Mesendoderm (in vitro differentiated cells): ENCODE measurements around the gene TAS2R13.

Source experiments
- DNase-seq: peaks from one replicate; pipeline ENCODE4 v3.0.0; 2013
- H2AK5ac ChIP-seq: 2 replicates; pipeline ENCODE4 v1.6.1; 2013; ENCODE audit warnings: low read length, inconsistent platforms
- H2BK120ac ChIP-seq: 2 replicates; pipeline ENCODE4 v1.6.1; 2013; ENCODE audit warnings: low read depth, mild to moderate bottlenecking, low read length, moderate library complexity, mixed read lengths
- H2BK15ac ChIP-seq: replicated peaks from 2 replicates; pipeline ENCODE4 v1.6.1; 2013; ENCODE audit warnings: low read depth, mild to moderate bottlenecking, moderate library complexity
- H2BK5ac ChIP-seq: 2 replicates; pipeline ENCODE4 v1.6.1; 2013; ENCODE audit warnings: low read length, inconsistent platforms
- H3K18ac ChIP-seq: 2 replicates; pipeline ENCODE4 v1.6.1; 2013; ENCODE audit warnings: mild to moderate bottlenecking, low read length, mixed read lengths
- H3K23ac ChIP-seq: one replicate; pipeline ENCODE4 v1.6.1; 2013; ENCODE audit warnings: low read length
- H3K27ac ChIP-seq: 2 replicates; pipeline ENCODE4 v1.5.1; 2013; ENCODE audit warnings: low read depth, mild to moderate bottlenecking, inconsistent platforms, low read length, moderate library complexity
- H3K27me3 ChIP-seq: 2 replicates; pipeline ENCODE4 v1.6.1; 2013; ENCODE audit warnings: low read length, control low read depth, mild to moderate bottlenecking, inconsistent platforms; ENCODE audit not compliant: insufficient read depth, poor library complexity
- H3K36me3 ChIP-seq: 2 replicates; pipeline ENCODE4 v1.6.1; 2013; ENCODE audit warnings: low read length, inconsistent platforms; ENCODE audit not compliant: control insufficient read depth, insufficient read depth
- H3K4ac ChIP-seq: one replicate; pipeline ENCODE4 v1.6.1; 2013; ENCODE audit warnings: low read depth, mild to moderate bottlenecking, low read length, moderate library complexity
- H3K4me1 ChIP-seq: 2 replicates; pipeline ENCODE4 v1.6.1; 2013; ENCODE audit warnings: low read depth, low read length, inconsistent platforms; ENCODE audit not compliant: control insufficient read depth
- H3K4me2 ChIP-seq: 2 replicates; pipeline ENCODE4 v1.6.1; 2013; ENCODE audit warnings: low read length
- H3K4me3 ChIP-seq: 2 replicates; pipeline ENCODE4 v1.5.1; 2013; ENCODE audit warnings: mild to moderate bottlenecking, low read length
- H3K56ac ChIP-seq: one replicate; pipeline ENCODE4 v1.6.1; 2013; ENCODE audit warnings: low read length
- H3K79me1 ChIP-seq: 2 replicates; pipeline ENCODE4 v1.6.1; 2013; ENCODE audit warnings: low read length, inconsistent platforms
- H3K79me2 ChIP-seq: 2 replicates; pipeline ENCODE4 v1.6.1; 2013; ENCODE audit warnings: mild to moderate bottlenecking, low read length; ENCODE audit not compliant: control insufficient read depth, insufficient read depth
- H3K9ac ChIP-seq: 2 replicates; pipeline ENCODE4 v1.6.1; 2013; ENCODE audit warnings: low read length, inconsistent platforms
- H4K5ac ChIP-seq: one replicate; pipeline ENCODE4 v1.6.1; 2013; ENCODE audit warnings: low read length
- H4K8ac ChIP-seq: one replicate; pipeline ENCODE4 v1.6.1; 2013; ENCODE audit warnings: low read depth, mild to moderate bottlenecking, control low read depth, low read length, moderate library complexity
- WGBS: extraction: QIAGEN DNeasy Blood & Tissue Kit; methylation state at CpG from one replicate; pipeline ENCODE4 v1.1.7; 2013; ENCODE audit warnings: low lambda C conversion rate, missing lambda C conversion rate; ENCODE audit not compliant: insufficient coverage; ENCODE audit errors: extremely low coverage; 5-methylcytosine and 5-hydroxymethylcytosine counted together

The TAS2R13 gene

GRCh38 chr12:10896854-10897253 is 12.5 kb downstream of the TAS2R13 start:
- WGBS = no CpG with 5 or more reads among the region's 5 CpGs
- Histone ChIP-seq H3K4ac (no peak overlapping the region), H3K4me1 (no peaks in the 10 kb centered on the region)

GRCh38 chr12:10891937-10892336 is 17.4 kb downstream of the TAS2R13 start:
- no peaks in the 10 kb centered on the region for H3K79me2 ChIP-seq
- H2BK15ac ChIP-seq = no peak overlapping the region
- no peak overlapping the region for H3K56ac ChIP-seq
- no peak for DNase-seq
- no peaks in the 10 kb centered on the region for H3K27me3 ChIP-seq
- no peaks in the 10 kb centered on the region for H3K36me3 ChIP-seq
- H2AK5ac ChIP-seq = no peak overlapping the region
- no peak overlapping the region for H2BK5ac ChIP-seq
- H3K4ac ChIP-seq = no peak overlapping the region
- no peak overlapping the region for H2BK120ac ChIP-seq
- H3K79me1 ChIP-seq = no peaks in the 10 kb centered on the region
- H4K8ac ChIP-seq = no peak overlapping the region
- no peaks in the 10 kb centered on the region for H3K4me1 ChIP-seq
- no peak overlapping the region for H3K27ac ChIP-seq
- no peak overlapping the region for H3K18ac ChIP-seq
- H4K5ac ChIP-seq = no peak overlapping the region
- H3K4me3 ChIP-seq = no peak overlapping the region
- no CpG with 5 or more reads among the region's 2 CpGs for WGBS
- no peak overlapping the region for H3K9ac ChIP-seq
- no peak overlapping the region for H3K23ac ChIP-seq
- no peak overlapping the region for H3K4me2 ChIP-seq

More at GRCh38 chr12:10896854-10897253, 12.5 kb downstream of the TAS2R13 start:
- Histone ChIP-seq H3K27me3 (no peaks in the 10 kb centered on the region), H3K27ac (no peak overlapping the region), H3K56ac (no peak overlapping the region), H4K8ac (no peak overlapping the region), H4K5ac (no peak overlapping the region), H3K79me2 (no peaks in the 10 kb centered on the region), H2BK15ac (no peak overlapping the region), H2BK5ac (no peak overlapping the region), H2AK5ac (no peak overlapping the region), H3K4me2 (no peak overlapping the region), H3K18ac (no peak overlapping the region), H3K9ac (no peak overlapping the region), H3K36me3 (no peaks in the 10 kb centered on the region), H3K79me1 (no peaks in the 10 kb centered on the region), H3K4me3 (no peak overlapping the region), H2BK120ac (no peak overlapping the region), H3K23ac (no peak overlapping the region)
- DNase-seq = no peak

GRCh38 chr12:10889226-10889625 is 20.1 kb downstream of the TAS2R13 start:
- Histone ChIP-seq H2BK15ac (no peak overlapping the region), H2BK5ac (no peak overlapping the region), H2AK5ac (no peak overlapping the region), H3K4ac (no peak overlapping the region), H3K27me3 (no peaks in the 10 kb centered on the region), H3K4me1 (no peaks in the 10 kb centered on the region), H4K8ac (no peak overlapping the region), H3K36me3 (no peaks in the 10 kb centered on the region), H2BK120ac (no peak overlapping the region), H4K5ac (no peak overlapping the region), H3K27ac (no peak overlapping the region), H3K56ac (no peak overlapping the region), H3K4me2 (no peak overlapping the region), H3K23ac (no peak overlapping the region), H3K9ac (no peak overlapping the region), H3K79me1 (no peaks in the 10 kb centered on the region), H3K18ac (no peak overlapping the region), H3K4me3 (no peak overlapping the region), H3K79me2 (no peaks in the 10 kb centered on the region)
- no peak for DNase-seq

GRCh38 chr12:10884086-10884725 is 25.2 kb downstream of the TAS2R13 start, which contains the start of gene PRH1:
Gene PRH1 (minus strand): TSS chr12:10884255. CDS start chr12:10884217, 38 bp downstream.
- DNase-seq = no peak
- Histone ChIP-seq H3K79me2 (no peaks in the 10 kb centered on the region), H2BK5ac (no peak within 1 kb of the TSS), H3K4ac (no peak within 1 kb of the TSS), H3K4me2 (no peak within 1 kb of the TSS), H4K5ac (no peak within 1 kb of the TSS), H2BK15ac (no peak within 1 kb of the TSS), H3K36me3 (no peaks in the 10 kb centered on the region), H3K23ac (no peak within 1 kb of the TSS), H3K4me3 (no peak within 1 kb of the TSS), H3K27ac (no peak within 1 kb of the TSS), H3K79me1 (no peaks in the 10 kb centered on the region), H4K8ac (no peak within 1 kb of the TSS), H3K9ac (no peak within 1 kb of the TSS), H3K18ac (no peak within 1 kb of the TSS), H3K56ac (no peak within 1 kb of the TSS), H2AK5ac (no peak within 1 kb of the TSS), H2BK120ac (no peak within 1 kb of the TSS), H3K27me3 (no peaks in the 10 kb centered on the region), H3K4me1 (no peaks in the 10 kb centered on the region)
- WGBS = no CpG with 5 or more reads among the region's 6 CpGs

- DNase-seq = no peak
- no CpG with 5 or more reads among the region's 2 CpGs for WGBS
- H3K4ac ChIP-seq = no peak overlapping the region
- no peak overlapping the region for H2BK15ac ChIP-seq
- H3K27me3 ChIP-seq = no peaks in the 10 kb centered on the region
- H4K8ac ChIP-seq = no peak overlapping the region
- H3K79me2 ChIP-seq = no peaks in the 10 kb centered on the region
- no peaks in the 10 kb centered on the region for H3K79me1 ChIP-seq
- no peak overlapping the region for H3K4me3 ChIP-seq
- H3K56ac ChIP-seq = no peak overlapping the region
- H2BK5ac ChIP-seq = no peak overlapping the region
- H3K23ac ChIP-seq = no peak overlapping the region
- no peak overlapping the region for H3K27ac ChIP-seq
- no peak overlapping the region for H3K18ac ChIP-seq
- H3K9ac ChIP-seq = no peak overlapping the region
- no peak overlapping the region for H4K5ac ChIP-seq
- H3K4me2 ChIP-seq = no peak overlapping the region
- H3K4me1 ChIP-seq = no peaks in the 10 kb centered on the region
- H2BK120ac ChIP-seq = no peak overlapping the region
- no peaks in the 10 kb centered on the region for H3K36me3 ChIP-seq
- no peak overlapping the region for H2AK5ac ChIP-seq
These were observed 36.0 kb downstream of the TAS2R13 start for GRCh38 chr12:10873378-10873777.

GRCh38 chr12:10867381-10867780 is 42.0 kb downstream of the TAS2R13 start:
- Histone ChIP-seq H3K9ac (no peak overlapping the region), H2BK5ac (no peak overlapping the region), H3K36me3 (no peaks in the 10 kb centered on the region), H4K8ac (no peak overlapping the region), H2BK15ac (no peak overlapping the region), H3K18ac (no peak overlapping the region), H4K5ac (no peak overlapping the region), H2BK120ac (no peak overlapping the region), H3K4me2 (no peak overlapping the region), H3K56ac (no peak overlapping the region), H3K79me1 (no peaks in the 10 kb centered on the region), H3K4me3 (no peak overlapping the region), H3K23ac (no peak overlapping the region), H2AK5ac (no peak overlapping the region), H3K4ac (no peak overlapping the region), H3K27me3 (no peaks in the 10 kb centered on the region), H3K4me1 (no peaks in the 10 kb centered on the region), H3K79me2 (no peaks in the 10 kb centered on the region), H3K27ac (no peak overlapping the region)
- no CpG with 5 or more reads among the region's 2 CpGs for WGBS
- DNase-seq = no peak
